GM18909 (cell line): ENCODE measurements around the gene FAM131A.

Experiments used
- ATAC-seq: cut with Tn5 transposase; IDR thresholded peaks from one replicate; pipeline ENCODE4 v1.9.1; 2021; ENCODE audit warnings: mild to moderate bottlenecking; ENCODE audit not compliant: unreplicated experiment, poor library complexity

FAM131A gene

GRCh38 chr3:184315871-184316661 lies 21.3 kb upstream of the FAM131A start:
- ATAC-seq: no peak

- no peak for ATAC-seq
Observed at GRCh38 chr3:184316792-184317191, 20.6 kb upstream of the FAM131A start.

- ATAC-seq: no peak
Observed at GRCh38 chr3:184317201-184317600, 20.2 kb upstream of the FAM131A start.

- no peak for ATAC-seq
Observed at GRCh38 chr3:184320104-184320445, 17.3 kb upstream of the FAM131A start.

GRCh38 chr3:184321666-184322065 lies 15.7 kb upstream of the FAM131A start:
- ATAC-seq: no peak

- ATAC-seq: no peak
Observed at GRCh38 chr3:184322731-184323487, 14.5 kb upstream of the FAM131A start.

GRCh38 chr3:184323696-184324095 lies 13.7 kb upstream of the FAM131A start:
- ATAC-seq: no peak

- no peak for ATAC-seq
Observed at GRCh38 chr3:184325269-184325668, 12.1 kb upstream of the FAM131A start.

GRCh38 chr3:184325715-184326369 lies 11.6 kb upstream of the FAM131A start:
- no peak for ATAC-seq

- ATAC-seq: no peak
Observed at GRCh38 chr3:184327171-184327570, 10.2 kb upstream of the FAM131A start.

- ATAC-seq: no peak
Observed at GRCh38 chr3:184328516-184328915, 8.9 kb upstream of the FAM131A start.

GRCh38 chr3:184332370-184333090 lies 4.9 kb upstream of the FAM131A start:
- no peak for ATAC-seq

GRCh38 chr3:184333190-184333589 lies 4.2 kb upstream of the FAM131A start:
- ATAC-seq: no peak

- no peak for ATAC-seq
Observed at GRCh38 chr3:184333700-184334099, 3.7 kb upstream of the FAM131A start.

- ATAC-seq: no peak
Observed at GRCh38 chr3:184334470-184335158, 2.8 kb upstream of the FAM131A start.

- no peak for ATAC-seq
Observed at GRCh38 chr3:184335291-184335660, 2.1 kb upstream of the FAM131A start.

GRCh38 chr3:184335661-184336546 lies 1.5 kb upstream of the FAM131A start:
- ATAC-seq: peak; percentile 71

GRCh38 chr3:184336547-184337398 lies 627 bp upstream of the FAM131A start:
- no peak for ATAC-seq
